HL-60 (cell line): ENCODE data around the gene GIMAP1.

Experiments used
- GABPA ChIP-seq: IDR thresholded peaks from 2 replicates; pipeline ENCODE4 v1.6.1; 2012; ENCODE audit warnings: low read depth
- POLR2AphosphoS5 ChIP-seq: IDR thresholded peaks from 2 replicates; pipeline ENCODE4 v1.6.1; 2012; ENCODE audit warnings: low read depth
- TF ChIP-seq, protein P1 (sequence below): IDR thresholded peaks from one replicate; pipeline ENCODE4 v1.5.1; 2011; ENCODE audit warnings: low read length, control low read depth, inconsistent platforms; ENCODE audit not compliant: insufficient read depth
- TF ChIP-seq, protein P2 (sequence below): IDR thresholded peaks from 2 replicates; pipeline ENCODE4 v1.6.1; 2012; ENCODE audit warnings: low read depth; ENCODE audit not compliant: insufficient replicate concordance

DNA sequence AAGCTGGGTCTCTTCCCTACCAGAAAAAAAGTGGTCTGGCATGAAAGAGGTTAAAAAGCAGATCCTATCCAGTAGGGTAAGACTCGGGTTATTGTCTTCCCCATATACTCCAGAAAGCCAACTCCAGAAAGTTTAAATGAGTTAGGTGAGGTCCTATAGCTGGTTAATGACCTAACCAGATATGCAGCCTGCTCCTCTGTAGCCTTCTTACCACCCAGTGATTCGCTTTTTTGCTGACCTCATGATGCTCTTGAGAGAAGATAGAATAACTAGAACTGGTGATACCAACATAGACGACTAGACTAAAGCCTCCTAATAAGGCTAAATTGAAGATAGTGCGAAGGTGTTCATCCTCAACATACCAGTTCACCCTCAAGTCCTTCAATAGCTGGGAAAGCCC, 675 bp upstream of the GIMAP1 start:
- TF ChIP-seq, protein P1, sequence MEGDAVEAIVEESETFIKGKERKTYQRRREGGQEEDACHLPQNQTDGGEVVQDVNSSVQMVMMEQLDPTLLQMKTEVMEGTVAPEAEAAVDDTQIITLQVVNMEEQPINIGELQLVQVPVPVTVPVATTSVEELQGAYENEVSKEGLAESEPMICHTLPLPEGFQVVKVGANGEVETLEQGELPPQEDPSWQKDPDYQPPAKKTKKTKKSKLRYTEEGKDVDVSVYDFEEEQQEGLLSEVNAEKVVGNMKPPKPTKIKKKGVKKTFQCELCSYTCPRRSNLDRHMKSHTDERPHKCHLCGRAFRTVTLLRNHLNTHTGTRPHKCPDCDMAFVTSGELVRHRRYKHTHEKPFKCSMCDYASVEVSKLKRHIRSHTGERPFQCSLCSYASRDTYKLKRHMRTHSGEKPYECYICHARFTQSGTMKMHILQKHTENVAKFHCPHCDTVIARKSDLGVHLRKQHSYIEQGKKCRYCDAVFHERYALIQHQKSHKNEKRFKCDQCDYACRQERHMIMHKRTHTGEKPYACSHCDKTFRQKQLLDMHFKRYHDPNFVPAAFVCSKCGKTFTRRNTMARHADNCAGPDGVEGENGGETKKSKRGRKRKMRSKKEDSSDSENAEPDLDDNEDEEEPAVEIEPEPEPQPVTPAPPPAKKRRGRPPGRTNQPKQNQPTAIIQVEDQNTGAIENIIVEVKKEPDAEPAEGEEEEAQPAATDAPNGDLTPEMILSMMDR = no peak
- TF ChIP-seq POLR2AphosphoS5 (no peak), GABPA (no peak)
- TF ChIP-seq, protein P2, sequence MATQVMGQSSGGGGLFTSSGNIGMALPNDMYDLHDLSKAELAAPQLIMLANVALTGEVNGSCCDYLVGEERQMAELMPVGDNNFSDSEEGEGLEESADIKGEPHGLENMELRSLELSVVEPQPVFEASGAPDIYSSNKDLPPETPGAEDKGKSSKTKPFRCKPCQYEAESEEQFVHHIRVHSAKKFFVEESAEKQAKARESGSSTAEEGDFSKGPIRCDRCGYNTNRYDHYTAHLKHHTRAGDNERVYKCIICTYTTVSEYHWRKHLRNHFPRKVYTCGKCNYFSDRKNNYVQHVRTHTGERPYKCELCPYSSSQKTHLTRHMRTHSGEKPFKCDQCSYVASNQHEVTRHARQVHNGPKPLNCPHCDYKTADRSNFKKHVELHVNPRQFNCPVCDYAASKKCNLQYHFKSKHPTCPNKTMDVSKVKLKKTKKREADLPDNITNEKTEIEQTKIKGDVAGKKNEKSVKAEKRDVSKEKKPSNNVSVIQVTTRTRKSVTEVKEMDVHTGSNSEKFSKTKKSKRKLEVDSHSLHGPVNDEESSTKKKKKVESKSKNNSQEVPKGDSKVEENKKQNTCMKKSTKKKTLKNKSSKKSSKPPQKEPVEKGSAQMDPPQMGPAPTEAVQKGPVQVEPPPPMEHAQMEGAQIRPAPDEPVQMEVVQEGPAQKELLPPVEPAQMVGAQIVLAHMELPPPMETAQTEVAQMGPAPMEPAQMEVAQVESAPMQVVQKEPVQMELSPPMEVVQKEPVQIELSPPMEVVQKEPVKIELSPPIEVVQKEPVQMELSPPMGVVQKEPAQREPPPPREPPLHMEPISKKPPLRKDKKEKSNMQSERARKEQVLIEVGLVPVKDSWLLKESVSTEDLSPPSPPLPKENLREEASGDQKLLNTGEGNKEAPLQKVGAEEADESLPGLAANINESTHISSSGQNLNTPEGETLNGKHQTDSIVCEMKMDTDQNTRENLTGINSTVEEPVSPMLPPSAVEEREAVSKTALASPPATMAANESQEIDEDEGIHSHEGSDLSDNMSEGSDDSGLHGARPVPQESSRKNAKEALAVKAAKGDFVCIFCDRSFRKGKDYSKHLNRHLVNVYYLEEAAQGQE = no peak
